ENCODE measurements around the gene CIB4.

DNA sequence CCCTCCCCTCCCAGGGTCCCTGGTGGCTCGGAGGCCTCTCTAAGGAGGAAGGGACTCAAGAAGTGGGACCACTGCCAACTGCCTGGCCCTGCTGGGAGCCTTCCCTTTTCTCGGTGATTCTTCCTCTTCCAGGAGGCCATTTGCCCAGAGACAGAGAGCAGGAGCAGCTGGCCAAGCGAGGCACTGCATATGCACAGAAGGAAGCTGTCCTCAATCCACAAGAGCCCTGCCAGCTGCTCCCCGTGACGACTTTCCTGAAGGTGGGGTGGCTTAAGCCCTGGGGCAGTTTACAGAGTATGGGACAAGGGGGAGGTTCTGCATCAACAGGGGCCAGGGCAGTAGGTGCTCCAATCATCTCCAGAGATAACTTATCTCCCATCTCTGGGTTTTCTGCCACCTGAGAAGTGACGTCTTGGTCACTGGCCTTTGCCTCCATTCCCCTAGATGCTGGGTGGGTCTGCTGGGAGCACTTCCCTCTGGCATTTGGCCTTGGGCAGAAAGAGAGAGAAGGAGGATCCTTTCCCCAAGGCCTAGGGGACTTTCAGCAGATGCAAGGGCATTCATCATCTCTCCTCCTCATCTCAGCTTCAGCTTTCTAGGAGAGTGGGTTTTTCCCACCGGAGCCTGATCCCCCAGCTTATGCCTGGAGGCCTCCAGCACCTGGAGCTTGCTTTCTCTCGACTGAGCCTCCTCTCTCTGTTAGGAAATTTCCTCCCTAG, 28.5 kb downstream of the CIB4 start:
- TF ChIP-seq, protein P1, sequence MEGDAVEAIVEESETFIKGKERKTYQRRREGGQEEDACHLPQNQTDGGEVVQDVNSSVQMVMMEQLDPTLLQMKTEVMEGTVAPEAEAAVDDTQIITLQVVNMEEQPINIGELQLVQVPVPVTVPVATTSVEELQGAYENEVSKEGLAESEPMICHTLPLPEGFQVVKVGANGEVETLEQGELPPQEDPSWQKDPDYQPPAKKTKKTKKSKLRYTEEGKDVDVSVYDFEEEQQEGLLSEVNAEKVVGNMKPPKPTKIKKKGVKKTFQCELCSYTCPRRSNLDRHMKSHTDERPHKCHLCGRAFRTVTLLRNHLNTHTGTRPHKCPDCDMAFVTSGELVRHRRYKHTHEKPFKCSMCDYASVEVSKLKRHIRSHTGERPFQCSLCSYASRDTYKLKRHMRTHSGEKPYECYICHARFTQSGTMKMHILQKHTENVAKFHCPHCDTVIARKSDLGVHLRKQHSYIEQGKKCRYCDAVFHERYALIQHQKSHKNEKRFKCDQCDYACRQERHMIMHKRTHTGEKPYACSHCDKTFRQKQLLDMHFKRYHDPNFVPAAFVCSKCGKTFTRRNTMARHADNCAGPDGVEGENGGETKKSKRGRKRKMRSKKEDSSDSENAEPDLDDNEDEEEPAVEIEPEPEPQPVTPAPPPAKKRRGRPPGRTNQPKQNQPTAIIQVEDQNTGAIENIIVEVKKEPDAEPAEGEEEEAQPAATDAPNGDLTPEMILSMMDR (conservative IDR thresholded peaks at IDR 0.05 in 1 of 2, IDR thresholded peaks at IDR 0.05 in 1 of 2; ENCODE audit: extremely low read depth in 1 of 2, insufficient read depth in 1 of 2, low read depth in 1 of 2, low read length in 2 of 2) = no peak
- no peak for TF ChIP-seq EZH2 (IDR thresholded peaks at IDR 0.05; ENCODE audit: borderline replicate concordance, low read length)

Measured in mammary epithelial cell (primary cell).